Fibroblast of villous mesenchyme (primary cell): ENCODE data around the gene MAPK1. TPM values are rescaled to one million over a fixed set of nuclear protein-coding genes. Genes with fewer than 3 reads are reported as not detected.

Experiments used
- DNase-seq: peaks from one replicate; pipeline ENCODE4 v3.0.0-alpha.2; 2010; ENCODE audit warnings: low read depth
- H3K4me3 ChIP-seq: 2 replicates; pipeline ENCODE4 v1.5.1; 2011; ENCODE audit warnings: low read depth, mild to moderate bottlenecking, low read length
- CTCF ChIP-seq: IDR thresholded peaks from 2 replicates; pipeline ENCODE4 v1.5.1; 2012; ENCODE audit warnings: low read depth, mild to moderate bottlenecking, low read length; ENCODE audit not compliant: insufficient read depth
- small RNA-seq: library from RNA; depleted of rRNA; stranded (forward); fragments of <200 nt; gene quantifications from one replicate; pipeline ENCODE3, GENCODE V24; 2012
- total RNA-seq: library from RNA; depleted of rRNA; stranded (reverse); fragments of >200 nt; gene quantifications from 2 replicates; pipeline ENCODE4 v1.2.3, GENCODE V29; 2012

Gene MAPK1
- total RNA-seq, 1 donor: 51.8 TPM

GRCh38 chr22:21708960-21709359 lies 158.5 kb downstream of the MAPK1 start:
- no peak for TF ChIP-seq CTCF
- no peak for DNase-seq
- H3K4me3 ChIP-seq: no peak overlapping the region

DNA sequence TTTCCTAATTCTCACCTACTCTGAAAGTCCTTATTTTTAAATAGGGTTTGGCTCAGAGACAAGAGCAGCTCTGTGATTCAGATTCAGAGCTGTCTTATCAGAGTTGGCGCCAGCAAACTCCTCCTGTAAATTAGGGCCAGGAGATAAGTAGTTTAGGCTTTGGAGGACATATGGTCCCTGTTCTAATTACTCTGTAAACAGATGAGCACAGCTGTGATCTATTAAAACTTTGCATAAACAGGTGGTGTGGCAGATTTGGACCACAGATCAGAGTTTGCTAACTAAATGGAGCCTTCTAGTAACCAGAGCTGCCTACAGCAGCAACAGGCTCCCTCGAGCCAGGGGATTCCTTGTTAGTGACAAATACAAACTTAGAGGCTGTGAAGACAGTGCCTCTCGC lies 159.8 kb downstream of the MAPK1 start:
- TF ChIP-seq CTCF: no peak
- peak; percentile 84 for DNase-seq
- no peak overlapping the region for H3K4me3 ChIP-seq

Small RNA genes within 50 kb of the gene (small RNA-seq; reads per million reads assigned to genes)
- gene RN7SL280P (not detected), gene RNA5SP493 (not detected)

Other genes starting within 250 kb of the MAPK1 start
- gene YDJC, start 237.6 kb downstream of the MAPK1 start, total RNA-seq: 19.0 and 27.1 TPM in 2 replicates
- 0.32 and 0.43 TPM in 2 replicates for gene CCDC116, start 234.9 kb downstream of the MAPK1 start, total RNA-seq
- 22.0 and 27.7 TPM in 2 replicates for gene SDF2L1, start 225.3 kb downstream of the MAPK1 start, total RNA-seq
- 26.8 and 32.2 TPM in 2 replicates for gene PPIL2, start 201.6 kb downstream of the MAPK1 start, total RNA-seq
- gene YPEL1, start 131.9 kb downstream of the MAPK1 start, total RNA-seq: under 0.01 TPM in 2 replicates
- 33.2 and 36.7 TPM in 2 replicates for gene PPM1F, start 85.2 kb upstream of the MAPK1 start, total RNA-seq
- 31.6 and 33.2 TPM in 2 replicates for gene TOP3B, start 115.1 kb upstream of the MAPK1 start, total RNA-seq